Measurements from ENCODE around the gene CCDC88A. TPM values are rescaled to one million over a fixed set of nuclear protein-coding genes. Genes with fewer than 3 reads are reported as not detected.

CCDC88A gene
- total and polyA plus RNA-seq, 8 donors, result 10.2 to 30.1 (median 18.8) TPM

DNA sequence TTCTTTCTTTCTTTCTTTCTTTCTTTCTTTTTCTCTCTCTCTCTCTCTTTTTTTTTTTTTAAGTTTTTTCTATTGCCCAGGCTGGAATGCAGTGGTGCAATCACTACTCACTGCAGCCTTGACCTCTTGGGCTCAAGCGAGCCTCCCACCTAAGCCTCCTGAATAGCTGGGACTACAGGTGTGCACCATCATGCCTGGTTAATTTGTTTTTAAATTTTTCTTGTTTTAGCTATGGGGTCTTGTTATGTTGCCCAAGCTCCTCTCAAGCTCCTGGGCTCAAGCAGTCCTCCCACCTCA lies 19.4 kb upstream of the CCDC88A start:
- no peak for FAIRE-seq
- H3K4me1 ChIP-seq, result no peaks in the 10 kb centered on the region
- ATAC-seq, result no peak
- no peak overlapping the region for H3K27ac ChIP-seq
- no peak for TF ChIP-seq CTCF (IDR thresholded peaks at IDR 0.05)
- no peaks in the 10 kb centered on the region for H3K9me3 ChIP-seq
- H3K4me3 ChIP-seq, result no peak overlapping the region
- H3K27me3 ChIP-seq, result no peaks in the 10 kb centered on the region
- no peak for DNase-seq
- no peaks in the 10 kb centered on the region for H3K36me3 ChIP-seq
- WGBS, 2 donors, result 96 to 100% methylated on average over 1 of the region's 1 CpG
- intact Hi-C loops (cut with DNase I), result loop anchor here in 1 of 3 donors (10.0 kb wide), 1 partner anchor 164 kb away; no protein-coding TSS in a partner anchor

- H3K4me3 ChIP-seq, result no peak overlapping the region
- ATAC-seq (no peak), DNase-seq (no peak), FAIRE-seq (no peak)
- intact Hi-C loops (cut with DNase I), result loop anchor here in 1 of 3 donors (10.0 kb wide), 1 partner anchor 164 kb away; no protein-coding TSS in a partner anchor
- no peak for TF ChIP-seq CTCF (IDR thresholded peaks at IDR 0.05)
- no peaks in the 10 kb centered on the region for H3K4me1 ChIP-seq
- no peak overlapping the region for H3K27ac ChIP-seq
- H3K27me3 ChIP-seq, result no peaks in the 10 kb centered on the region
- no peaks in the 10 kb centered on the region for H3K36me3 ChIP-seq
- WGBS, 2 donors, result 74 to 84% methylated on average over 8 of the region's 8 CpGs
- H3K9me3 ChIP-seq, result no peaks in the 10 kb centered on the region
These were observed 18.9 kb upstream of the CCDC88A start for GRCh38 chr2:55438391-55439100.

DNA sequence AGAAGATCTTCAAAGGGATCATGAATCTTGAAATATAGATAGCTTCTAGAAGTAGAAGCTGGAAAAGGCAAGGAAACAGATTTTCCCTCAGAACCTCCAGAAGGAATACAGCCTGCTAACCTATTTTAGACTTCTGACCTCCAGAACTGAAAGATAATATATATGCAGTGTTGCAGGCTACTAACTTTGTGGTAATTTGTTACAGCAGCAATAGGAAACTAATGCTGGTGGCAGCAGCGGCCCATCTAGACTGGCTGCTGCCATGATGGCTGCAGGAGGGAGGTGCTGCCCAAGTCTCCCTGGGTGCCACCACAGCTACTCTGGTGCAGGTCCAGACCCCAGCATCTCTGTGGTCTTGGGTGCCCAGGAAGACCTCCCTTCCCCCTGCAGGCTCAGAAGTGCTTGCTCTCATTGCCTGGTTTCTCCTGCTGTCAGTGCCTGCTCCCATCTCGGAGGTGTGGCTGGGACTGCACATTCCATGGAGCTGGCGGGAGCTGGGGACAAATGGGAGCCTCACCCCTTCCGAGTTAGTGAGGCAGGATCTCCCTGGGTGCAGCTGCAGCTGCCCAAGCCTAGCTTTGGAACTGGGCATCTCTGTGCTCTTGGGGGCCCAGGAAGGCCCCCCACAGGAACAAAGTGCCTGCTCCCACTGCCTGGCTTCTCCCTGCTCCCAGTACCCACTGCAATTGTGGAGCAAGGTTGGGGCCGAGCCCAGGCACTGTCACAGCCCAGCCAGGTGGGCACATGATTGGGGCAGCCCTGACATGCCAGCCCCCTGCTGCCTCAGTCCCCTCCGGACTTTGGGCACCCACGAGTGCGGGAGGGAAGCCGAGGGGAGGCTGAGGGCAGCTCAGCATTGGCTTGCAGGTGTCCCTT lies 18.1 kb upstream of the CCDC88A start:
- ATAC-seq, result no peak
- DNase-seq, result peak in 1 of 6 donors; percentile 54
- TF ChIP-seq CTCF (IDR thresholded peaks at IDR 0.05), result no peak
- no peaks in the 10 kb centered on the region for H3K4me1 ChIP-seq
- H3K27me3 ChIP-seq, result no peaks in the 10 kb centered on the region
- H3K4me3 ChIP-seq, result no peak overlapping the region
- WGBS, 2 donors, result 80 to 86% methylated on average over 9 of the region's 9 CpGs
- H3K9me3 ChIP-seq, result no peaks in the 10 kb centered on the region
- H3K27ac ChIP-seq, result no peak overlapping the region
- intact Hi-C loops (cut with DNase I), result loop anchor here in 1 of 3 donors (10.0 kb wide), 1 partner anchor 163 kb away; no protein-coding TSS in a partner anchor
- FAIRE-seq, result no peak
- no peaks in the 10 kb centered on the region for H3K36me3 ChIP-seq

DNA sequence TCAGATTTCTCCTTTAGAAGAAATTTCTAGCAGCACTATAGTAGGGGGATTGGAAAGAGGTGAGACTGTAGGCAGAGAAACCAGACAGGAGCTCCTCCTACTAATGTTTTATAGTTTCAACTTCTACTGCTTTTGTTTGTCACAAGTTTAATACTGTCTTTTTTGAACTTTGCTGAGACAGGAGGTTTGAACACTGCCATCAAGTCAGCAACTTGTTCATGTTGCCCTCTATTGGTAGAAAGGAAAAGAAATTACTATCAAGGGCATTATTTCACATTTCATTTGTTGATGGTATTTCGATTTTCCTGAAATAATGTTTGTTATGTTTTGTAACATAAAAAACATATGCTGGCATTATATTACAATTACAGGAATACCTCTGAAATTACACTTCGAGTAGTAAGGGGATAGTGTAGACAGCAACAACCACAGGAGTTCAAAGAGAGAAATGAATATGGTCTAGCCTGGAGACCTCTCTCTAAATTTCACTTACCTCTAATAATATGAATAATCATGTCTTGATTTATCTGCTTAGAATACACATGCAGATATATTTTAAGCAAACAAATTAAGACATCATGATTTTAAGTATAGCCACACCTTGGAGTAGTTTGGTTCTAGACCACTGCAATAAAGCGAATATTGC lies 12.4 kb upstream of the CCDC88A start:
- ATAC-seq (peak in 3 of 4 donors; percentile 75 to 86 (median 83)), FAIRE-seq (peak; percentile 85), DNase-seq (no peak)
- peak; percentile 9 to 52 (median 39) for TF ChIP-seq CTCF (IDR thresholded peaks at IDR 0.05)
- H3K4me3 ChIP-seq, result no peak overlapping the region
- 34 to 38% methylated on average over 3 of the region's 3 CpGs for WGBS, 2 donors
- H3K4me1 ChIP-seq, result no peaks in the 10 kb centered on the region
- intact Hi-C loops (cut with DNase I), result loop anchor here in 1 of 3 donors (10.0 kb wide), 1 partner anchor 157 kb away; no protein-coding TSS in a partner anchor
- no peak overlapping the region for H3K27ac ChIP-seq
- H3K9me3 ChIP-seq, result no peaks in the 10 kb centered on the region
- no peaks in the 10 kb centered on the region for H3K36me3 ChIP-seq
- H3K27me3 ChIP-seq, result no peaks in the 10 kb centered on the region

Data from pancreas (tissue), 10 donors.